Naive B cell (primary cell): Measurements from ENCODE around the gene LRRK1. TPM values are rescaled to one million over a fixed set of nuclear protein-coding genes. Genes with fewer than 3 reads are reported as not detected.

Experiments used
- ATAC-seq, 2 donors: fragments of 150-1000 bp; cut with Tn5 transposase; 2 replicates each; pipeline ENCODE4 v1.10.0; 2021; ENCODE audit warnings: low read depth in 2 of 2, mild to moderate bottlenecking in 2 of 2, moderate library complexity in 2 of 2
- DNase-seq: peaks from one replicate; pipeline ENCODE4 v3.0.0; 2022
- H3K27ac Mint-ChIP-seq, 6 donors: one replicate each; pipeline ENCODE4 v1.8.0; 2020 to 2022; ENCODE audit warnings: mild to moderate bottlenecking in 6 of 6, mixed read lengths in 6 of 6, moderate library complexity in 5 of 6, inconsistent platforms in 2 of 6
- H3K27me3 Mint-ChIP-seq, 3 donors: one replicate each; pipeline ENCODE4 v1.8.0; 2021 to 2022; ENCODE audit warnings: mixed read lengths in 3 of 3, mild to moderate bottlenecking in 1 of 3
- H3K36me3 Mint-ChIP-seq, 2 donors: one replicate each; pipeline ENCODE4 v1.8.0; 2020 to 2022; ENCODE audit warnings: mixed read lengths in 2 of 2, inconsistent platforms in 1 of 2, mild to moderate bottlenecking in 1 of 2
- H3K4me1 Mint-ChIP-seq, 3 donors: one replicate each; pipeline ENCODE4 v1.8.0; 2020 to 2022; ENCODE audit warnings: mixed read lengths in 3 of 3, inconsistent platforms in 1 of 3, mild to moderate bottlenecking in 1 of 3, moderate library complexity in 1 of 3
- H3K4me3 Mint-ChIP-seq, 8 donors: one replicate each; pipeline ENCODE4 v1.8.0; 2020 to 2022; ENCODE audit warnings: mild to moderate bottlenecking in 8 of 8, mixed read lengths in 8 of 8, moderate library complexity in 8 of 8, inconsistent platforms in 2 of 8
- H3K9me3 Mint-ChIP-seq, 7 donors: one replicate each; pipeline ENCODE4 v1.8.0; 2020 to 2022; ENCODE audit warnings: mixed read lengths in 7 of 7, mild to moderate bottlenecking in 5 of 7, inconsistent platforms in 2 of 7, moderate library complexity in 1 of 7
- polyA plus RNA-seq, 6 donors: library from polyadenylated mRNA; unstranded; fragments of 300-500 nt; fragmentation: Illumina TruSeq; gene quantifications; one replicate each; pipeline ENCODE4 v1.2.3, GENCODE V29; 2021; ENCODE audit warnings: low read depth in 6 of 6

Gene LRRK1, protein sequence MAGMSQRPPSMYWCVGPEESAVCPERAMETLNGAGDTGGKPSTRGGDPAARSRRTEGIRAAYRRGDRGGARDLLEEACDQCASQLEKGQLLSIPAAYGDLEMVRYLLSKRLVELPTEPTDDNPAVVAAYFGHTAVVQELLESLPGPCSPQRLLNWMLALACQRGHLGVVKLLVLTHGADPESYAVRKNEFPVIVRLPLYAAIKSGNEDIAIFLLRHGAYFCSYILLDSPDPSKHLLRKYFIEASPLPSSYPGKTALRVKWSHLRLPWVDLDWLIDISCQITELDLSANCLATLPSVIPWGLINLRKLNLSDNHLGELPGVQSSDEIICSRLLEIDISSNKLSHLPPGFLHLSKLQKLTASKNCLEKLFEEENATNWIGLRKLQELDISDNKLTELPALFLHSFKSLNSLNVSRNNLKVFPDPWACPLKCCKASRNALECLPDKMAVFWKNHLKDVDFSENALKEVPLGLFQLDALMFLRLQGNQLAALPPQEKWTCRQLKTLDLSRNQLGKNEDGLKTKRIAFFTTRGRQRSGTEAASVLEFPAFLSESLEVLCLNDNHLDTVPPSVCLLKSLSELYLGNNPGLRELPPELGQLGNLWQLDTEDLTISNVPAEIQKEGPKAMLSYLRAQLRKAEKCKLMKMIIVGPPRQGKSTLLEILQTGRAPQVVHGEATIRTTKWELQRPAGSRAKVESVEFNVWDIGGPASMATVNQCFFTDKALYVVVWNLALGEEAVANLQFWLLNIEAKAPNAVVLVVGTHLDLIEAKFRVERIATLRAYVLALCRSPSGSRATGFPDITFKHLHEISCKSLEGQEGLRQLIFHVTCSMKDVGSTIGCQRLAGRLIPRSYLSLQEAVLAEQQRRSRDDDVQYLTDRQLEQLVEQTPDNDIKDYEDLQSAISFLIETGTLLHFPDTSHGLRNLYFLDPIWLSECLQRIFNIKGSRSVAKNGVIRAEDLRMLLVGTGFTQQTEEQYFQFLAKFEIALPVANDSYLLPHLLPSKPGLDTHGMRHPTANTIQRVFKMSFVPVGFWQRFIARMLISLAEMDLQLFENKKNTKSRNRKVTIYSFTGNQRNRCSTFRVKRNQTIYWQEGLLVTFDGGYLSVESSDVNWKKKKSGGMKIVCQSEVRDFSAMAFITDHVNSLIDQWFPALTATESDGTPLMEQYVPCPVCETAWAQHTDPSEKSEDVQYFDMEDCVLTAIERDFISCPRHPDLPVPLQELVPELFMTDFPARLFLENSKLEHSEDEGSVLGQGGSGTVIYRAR (N-terminal part only)
- polyA plus RNA-seq: 10 to 100 TPM in 1 of 6 donors, 1 to 10 TPM in 5; 3.4 to 10.3 (median 6.0) TPM

DNA sequence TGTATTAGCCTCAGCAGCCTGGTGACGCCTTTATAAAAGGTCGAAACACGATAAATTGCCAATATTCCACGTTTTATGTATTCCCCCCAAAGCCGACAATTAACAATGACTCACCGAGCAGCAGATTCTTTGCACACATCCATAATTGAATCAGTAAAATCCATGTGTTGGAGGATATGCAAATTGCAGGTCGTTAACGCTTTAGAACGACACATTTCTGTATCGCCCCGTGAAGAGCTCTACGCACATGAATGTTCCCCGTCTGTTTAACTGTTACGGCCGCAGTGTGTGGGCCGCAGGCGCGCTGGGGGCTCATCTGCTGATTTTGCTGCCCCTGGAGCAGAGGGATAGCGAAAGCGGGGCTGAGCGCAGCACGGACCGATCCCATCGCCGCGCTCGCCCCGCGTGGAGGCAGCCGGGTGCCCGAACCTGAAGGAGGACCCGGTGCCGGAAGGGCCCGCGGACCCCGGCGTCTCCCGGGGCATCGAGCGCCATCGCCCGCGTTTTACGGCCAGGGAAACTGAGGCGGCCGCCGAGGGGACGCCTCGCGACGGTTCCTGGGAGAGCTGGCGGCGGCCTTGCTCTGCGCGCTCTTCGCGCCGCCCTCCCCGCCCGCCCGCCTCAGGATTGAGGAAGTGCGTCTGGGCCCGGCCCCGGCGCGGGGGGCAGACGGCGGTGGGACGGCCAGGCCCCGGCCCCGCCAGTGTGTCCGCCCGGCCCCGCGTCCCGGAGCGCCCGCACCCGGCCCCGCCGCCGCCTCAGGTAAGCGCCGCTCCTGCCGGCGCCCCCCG, at the start of gene LRRK1:
Gene LRRK1 (plus strand): TSS at position 668 of the 791 bp plus-strand sequence. CDS start 5,276 bp downstream, outside the sequence.
- H3K27ac Mint-ChIP-seq: peak within 1 kb of the TSS; percentile 7 to 90 (median 69)
- DNase-seq (peak; percentile 59), ATAC-seq (peak; percentile 59 to 60)
- peak within 1 kb of the TSS; percentile 87 to 97 (median 92) for H3K4me3 Mint-ChIP-seq
- peaks cover 40 to 49% (median 46%) of the 10 kb centered on the region in 3 donors for H3K4me1 Mint-ChIP-seq
- H3K9me3 Mint-ChIP-seq: no peaks in the 10 kb centered on the region
- H3K27me3 Mint-ChIP-seq: peaks cover 0 to 8% (median 6%) of the 10 kb centered on the region in 3 donors
- H3K36me3 Mint-ChIP-seq: no peaks in the 10 kb centered on the region

DNA sequence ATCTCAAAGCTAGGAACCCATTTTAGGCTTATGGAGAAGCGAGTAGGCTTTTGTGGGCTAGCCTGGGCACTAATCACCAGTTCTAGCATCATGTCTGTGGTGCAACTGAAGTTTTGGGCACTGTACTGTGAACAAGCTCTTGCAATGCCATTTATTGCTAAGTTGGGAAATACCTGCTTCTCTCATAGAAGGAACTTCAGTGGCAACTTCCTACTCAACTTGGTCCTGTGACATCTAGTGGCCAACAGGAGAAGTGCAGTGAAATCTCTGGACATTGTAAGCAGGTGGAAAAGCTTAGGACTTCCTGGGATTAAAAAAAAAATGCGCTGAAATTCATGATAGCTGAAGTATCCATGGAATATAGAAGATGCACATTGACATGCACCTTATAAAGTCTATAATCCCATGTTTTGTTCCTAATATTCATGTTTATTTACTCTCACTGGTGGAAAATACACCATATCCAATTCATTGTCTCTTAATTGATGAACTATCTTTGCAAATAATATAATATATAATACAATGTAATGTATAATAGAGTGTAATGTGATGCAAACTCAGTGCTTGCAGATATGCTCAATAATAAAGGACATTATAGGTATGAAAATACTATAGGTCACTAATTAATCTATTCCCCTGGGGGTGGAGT, 46.0 kb upstream of the LRRK1 start:
- peak; percentile 48 to 66 for ATAC-seq
- peaks cover 0 to 4% (median 0%) of the 10 kb centered on the region in 3 donors for H3K4me1 Mint-ChIP-seq
- peaks cover 0 to 9% (median 4%) of the 10 kb centered on the region in 7 donors for H3K9me3 Mint-ChIP-seq
- peaks cover 38 to 55% (median 49%) of the 10 kb centered on the region in 3 donors for H3K27me3 Mint-ChIP-seq
- no peak overlapping the region for H3K27ac Mint-ChIP-seq
- no peak overlapping the region for H3K4me3 Mint-ChIP-seq
- peaks cover 0 to 8% of the 10 kb centered on the region in 2 donors for H3K36me3 Mint-ChIP-seq
- peak; percentile 38 for DNase-seq

DNA sequence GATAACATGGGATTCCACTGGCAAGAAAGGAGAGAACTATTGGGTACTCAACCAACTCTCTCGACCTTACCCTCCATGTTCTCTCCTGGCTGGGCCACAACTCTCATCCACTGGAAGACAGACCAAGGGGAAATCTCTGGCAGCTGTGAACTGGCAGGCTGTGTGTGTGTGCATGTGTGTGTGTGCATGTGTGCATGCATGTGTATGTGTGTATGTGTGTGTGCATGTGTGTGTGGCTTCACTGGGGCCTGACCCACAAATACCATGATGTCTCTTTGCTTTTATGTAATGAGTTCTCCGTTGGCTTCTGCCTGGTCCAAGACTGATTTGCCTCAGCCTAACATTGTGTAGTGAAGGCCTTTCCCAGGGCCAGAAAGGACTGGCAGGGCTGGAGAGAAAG, 43.7 kb upstream of the LRRK1 start:
- Mint-ChIP-seq H3K27ac (no peak overlapping the region), H3K27me3 (peaks cover 38 to 55% (median 43%) of the 10 kb centered on the region in 3 donors), H3K4me3 (peak overlapping the region in 1 of 8 donors; percentile 19), H3K9me3 (no peaks in the 10 kb centered on the region), H3K36me3 (no peaks in the 10 kb centered on the region), H3K4me1 (peaks cover 4 to 9% (median 6%) of the 10 kb centered on the region in 3 donors)
- ATAC-seq (no peak), DNase-seq (no peak)

DNA sequence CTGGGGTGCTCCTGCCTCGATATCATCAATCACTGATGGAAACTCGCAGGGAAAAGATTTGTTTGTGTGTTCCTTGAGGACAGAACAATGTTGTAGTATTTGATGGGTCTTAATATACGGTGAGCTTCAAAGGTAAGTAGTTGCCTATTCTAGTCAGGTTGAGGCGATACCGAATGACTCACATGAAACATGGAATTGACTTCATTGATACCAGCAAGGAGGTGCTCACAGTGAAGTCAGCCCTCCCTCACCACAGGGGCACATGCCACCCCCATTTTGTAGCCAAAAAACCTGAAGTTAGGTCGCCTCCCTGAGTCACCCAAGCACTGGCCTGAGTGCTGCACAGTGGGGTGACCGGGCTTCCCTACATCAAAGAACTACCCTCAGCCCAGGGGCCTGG, 43.2 kb upstream of the LRRK1 start:
- ATAC-seq: no peak
- Mint-ChIP-seq H3K4me3 (no peak overlapping the region), H3K4me1 (peaks cover 8 to 13% (median 9%) of the 10 kb centered on the region in 3 donors), H3K27me3 (peaks cover 40 to 60% (median 48%) of the 10 kb centered on the region in 3 donors), H3K27ac (no peak overlapping the region), H3K36me3 (no peaks in the 10 kb centered on the region), H3K9me3 (no peaks in the 10 kb centered on the region)
- DNase-seq: no peak

DNA sequence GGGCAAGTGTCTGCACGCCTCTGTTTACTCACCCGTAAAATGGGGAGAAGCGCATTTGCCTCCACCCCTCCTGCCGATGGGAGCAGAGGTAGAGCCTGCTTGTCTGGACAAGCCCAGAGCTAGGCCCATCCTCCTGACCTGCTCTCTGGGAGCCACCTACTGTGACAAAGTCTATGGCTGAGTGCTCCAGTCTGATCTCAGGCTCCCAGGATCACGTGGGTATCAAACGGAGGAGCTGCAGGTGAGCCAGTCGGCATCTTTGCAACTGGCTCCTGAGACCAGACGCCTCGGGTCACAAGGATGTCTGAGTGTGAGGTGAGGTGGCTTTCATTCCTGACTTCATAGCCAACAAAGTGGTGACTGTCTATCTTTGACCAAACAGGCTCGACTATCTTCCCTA, 41.6 kb upstream of the LRRK1 start:
- H3K4me1 Mint-ChIP-seq: peaks cover 8 to 13% (median 10%) of the 10 kb centered on the region in 3 donors
- no peak overlapping the region for H3K27ac Mint-ChIP-seq
- H3K36me3 Mint-ChIP-seq: no peaks in the 10 kb centered on the region
- H3K4me3 Mint-ChIP-seq: peak overlapping the region in 1 of 8 donors; percentile 53
- H3K9me3 Mint-ChIP-seq: no peaks in the 10 kb centered on the region
- ATAC-seq (no peak), DNase-seq (no peak)
- H3K27me3 Mint-ChIP-seq: peaks cover 56 to 74% (median 64%) of the 10 kb centered on the region in 3 donors

DNA sequence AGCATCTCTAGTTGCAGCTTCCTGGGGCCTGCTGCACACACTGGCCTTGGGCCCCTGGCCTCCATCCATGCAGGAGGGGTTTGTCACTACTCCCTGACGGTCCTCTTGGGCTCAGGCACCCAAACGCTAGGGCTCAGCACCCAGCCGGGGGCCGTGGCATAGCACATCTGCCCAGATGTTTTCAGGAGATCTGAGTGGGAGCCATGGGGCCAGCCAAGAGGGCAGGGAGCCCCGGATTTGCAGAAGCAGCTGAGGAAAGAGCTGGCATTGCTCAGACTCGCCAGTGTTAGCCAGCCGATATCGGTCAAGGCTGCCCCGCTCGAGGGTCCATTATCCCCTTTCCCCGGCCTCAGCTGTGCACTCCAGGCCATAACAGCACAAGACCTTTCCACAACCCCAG, 41.0 kb upstream of the LRRK1 start:
- ATAC-seq (no peak), DNase-seq (no peak)
- Mint-ChIP-seq H3K4me1 (peaks cover 5 to 13% (median 10%) of the 10 kb centered on the region in 3 donors), H3K9me3 (no peaks in the 10 kb centered on the region), H3K36me3 (no peaks in the 10 kb centered on the region), H3K27me3 (peaks cover 58 to 80% (median 70%) of the 10 kb centered on the region in 3 donors), H3K4me3 (peak overlapping the region in 6 of 8 donors; percentile 64 to 83 (median 80)), H3K27ac (no peak overlapping the region)

DNA sequence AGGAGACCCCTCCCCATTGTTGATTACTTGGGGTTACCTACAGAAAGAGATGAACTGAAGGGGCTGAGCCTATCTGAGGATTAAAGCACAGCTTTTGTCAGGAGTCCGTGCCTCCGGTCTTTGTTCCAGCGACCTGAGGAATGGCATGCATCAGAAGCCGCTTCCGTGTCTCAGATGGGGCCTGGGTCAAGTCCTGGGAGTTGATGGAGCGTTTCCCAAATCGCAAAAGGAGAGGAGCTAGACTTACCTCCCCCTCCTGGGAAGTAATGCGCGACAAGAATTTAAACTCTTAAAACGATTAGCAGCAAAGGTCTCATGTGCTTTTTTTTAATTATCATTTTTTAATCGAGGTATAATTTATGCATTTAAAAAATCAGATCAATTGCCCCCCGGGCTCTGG, 40.5 kb upstream of the LRRK1 start:
- Mint-ChIP-seq H3K9me3 (no peaks in the 10 kb centered on the region), H3K4me3 (peak overlapping the region; percentile 64 to 84 (median 80)), H3K4me1 (peaks cover 5 to 13% (median 10%) of the 10 kb centered on the region in 3 donors), H3K27me3 (peaks cover 62 to 84% (median 75%) of the 10 kb centered on the region in 3 donors), H3K36me3 (no peaks in the 10 kb centered on the region), H3K27ac (peak overlapping the region in 2 of 6 donors; percentile 19 to 72)
- DNase-seq (no peak), ATAC-seq (no peak)

DNA sequence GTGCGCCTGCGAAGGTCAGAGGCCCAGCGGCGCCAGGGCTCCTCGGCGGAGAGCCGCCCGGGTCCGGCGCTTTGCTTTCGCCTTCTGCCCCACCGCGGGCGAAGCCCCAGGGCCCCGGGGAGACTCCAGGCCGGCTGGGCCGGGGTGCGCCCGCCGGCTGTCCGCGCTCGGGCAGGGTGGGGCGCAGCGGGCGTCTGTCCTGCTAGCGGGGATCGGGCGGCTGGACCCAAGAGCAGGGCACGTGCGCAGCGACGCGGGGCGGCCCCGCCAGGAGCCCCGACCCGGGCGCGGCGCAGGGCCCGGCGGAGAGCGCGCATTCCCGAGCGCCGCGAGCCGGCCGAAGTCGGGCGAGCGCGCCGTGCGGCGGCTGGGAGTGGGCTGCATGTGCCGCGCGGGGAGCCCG, 40.1 kb upstream of the LRRK1 start:
- Mint-ChIP-seq H3K36me3 (no peaks in the 10 kb centered on the region), H3K4me3 (peak overlapping the region in 6 of 8 donors; percentile 64 to 83 (median 80)), H3K27ac (no peak overlapping the region), H3K27me3 (peaks cover 66 to 84% (median 79%) of the 10 kb centered on the region in 3 donors), H3K4me1 (peaks cover 5 to 13% (median 10%) of the 10 kb centered on the region in 3 donors), H3K9me3 (no peaks in the 10 kb centered on the region)
- DNase-seq: no peak
- ATAC-seq: peak in 1 of 2 donors; percentile 10

DNA sequence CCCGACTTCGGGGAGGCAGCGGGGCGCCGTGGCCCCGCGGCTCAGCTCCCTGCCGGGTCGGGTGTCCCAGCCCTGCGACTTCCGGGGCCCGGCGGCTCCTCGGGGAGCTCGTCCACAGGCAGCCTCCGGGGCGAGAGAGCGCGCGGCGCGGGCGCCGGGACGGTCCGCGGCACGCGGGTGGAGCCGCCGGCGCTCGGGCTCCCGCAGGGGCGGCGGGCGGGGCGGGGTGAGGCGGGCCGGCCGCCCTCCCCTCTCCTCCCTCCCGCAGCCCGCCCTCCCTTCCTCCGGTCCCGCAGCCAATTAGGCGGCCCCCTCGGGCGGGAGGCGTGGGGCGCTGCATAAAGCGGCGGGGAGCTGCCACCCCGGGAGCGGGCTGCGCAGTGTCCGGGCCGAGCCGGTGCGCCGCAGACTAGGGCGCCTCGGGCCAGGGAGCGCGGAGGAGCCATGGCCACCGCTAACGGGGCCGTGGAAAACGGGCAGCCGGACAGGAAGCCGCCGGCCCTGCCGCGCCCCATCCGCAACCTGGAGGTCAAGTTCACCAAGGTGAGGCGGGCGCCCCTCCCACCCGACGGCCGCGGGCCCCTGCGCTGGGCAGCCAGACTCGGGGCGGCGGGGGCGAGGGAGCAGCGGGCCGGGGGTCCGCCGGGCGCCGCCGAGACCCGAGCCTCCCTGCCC, 39.6 kb upstream of the LRRK1 start, which contains the start of gene ALDH1A3:
Gene ALDH1A3 (plus strand): TSS at position 368 of the 675 bp plus-strand sequence. CDS start 77 bp downstream, at position 445.
- H3K27me3 Mint-ChIP-seq: peaks cover 72 to 84% (median 84%) of the 10 kb centered on the region in 3 donors
- DNase-seq (peak; percentile 2), ATAC-seq (peak; percentile 39 to 48)
- no peaks in the 10 kb centered on the region for H3K9me3 Mint-ChIP-seq
- peak within 1 kb of the TSS in 2 of 6 donors; percentile 19 to 72 for H3K27ac Mint-ChIP-seq
- peak within 1 kb of the TSS; percentile 64 to 84 (median 80) for H3K4me3 Mint-ChIP-seq
- no peaks in the 10 kb centered on the region for H3K36me3 Mint-ChIP-seq
- H3K4me1 Mint-ChIP-seq: peaks cover 5 to 13% (median 10%) of the 10 kb centered on the region in 3 donors

DNA sequence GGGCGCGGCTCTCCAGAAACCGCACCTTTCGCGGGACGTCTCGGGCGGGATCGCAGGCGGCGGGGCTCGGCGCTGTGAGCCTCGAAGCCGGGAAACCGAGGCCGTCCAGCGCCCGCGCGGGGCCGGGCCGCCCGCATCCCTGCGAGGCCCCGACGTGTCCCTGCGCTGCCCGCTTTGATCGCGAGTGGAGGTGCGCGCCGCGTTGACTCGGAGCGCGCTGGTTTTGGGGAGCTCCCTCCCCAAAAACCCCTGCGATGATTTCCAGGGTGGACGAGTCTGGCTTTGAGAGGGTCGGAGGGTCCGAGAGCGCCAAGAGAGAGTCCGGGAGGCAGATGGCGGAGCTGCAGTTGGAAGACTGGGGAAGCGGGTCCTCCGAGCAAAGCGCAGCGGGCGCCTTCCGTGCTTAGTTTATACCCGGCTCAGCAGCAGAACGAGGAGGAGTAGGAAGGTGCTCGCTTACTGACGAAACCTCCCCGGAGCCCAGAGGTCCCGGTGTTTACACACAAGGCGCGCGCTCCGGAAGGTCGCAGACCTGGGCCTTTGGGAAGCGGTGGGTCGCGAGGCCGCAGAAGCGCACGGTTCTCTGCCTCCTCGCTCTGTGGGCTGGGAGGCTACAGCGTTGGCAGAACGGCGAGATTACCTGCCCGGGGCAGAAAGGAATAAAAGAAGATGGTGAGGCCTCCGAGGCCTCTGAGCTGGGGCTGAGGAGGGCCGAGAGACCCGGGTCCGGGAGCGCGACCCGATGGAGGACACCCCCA, 38.8 kb upstream of the LRRK1 start:
- no peaks in the 10 kb centered on the region for H3K9me3 Mint-ChIP-seq
- no peak for ATAC-seq
- H3K27me3 Mint-ChIP-seq: peaks cover 76 to 87% (median 86%) of the 10 kb centered on the region in 3 donors
- no peak overlapping the region for H3K27ac Mint-ChIP-seq
- H3K4me3 Mint-ChIP-seq: peak overlapping the region in 7 of 8 donors; percentile 12 to 80 (median 63)
- H3K4me1 Mint-ChIP-seq: peaks cover 5 to 13% (median 10%) of the 10 kb centered on the region in 3 donors
- no peak for DNase-seq
- H3K36me3 Mint-ChIP-seq: no peaks in the 10 kb centered on the region
